ENCODE measurements around the gene PLEKHA6. TPM values are rescaled to one million over a fixed set of nuclear protein-coding genes. Genes with fewer than 3 reads are reported as not detected.

The PLEKHA6 gene
- total RNA-seq, 4 donors from 2014 or later: 5.9 to 13.6 (median 8.4) TPM

GRCh38 chr1:204257446-204257845 is 102.3 kb downstream of the PLEKHA6 start:
- H3K4me3 ChIP-seq: no peak overlapping the region
- H3K27me3 ChIP-seq: no peaks in the 10 kb centered on the region
- no peak overlapping the region for H3K27ac ChIP-seq
- no peak for DNase-seq
- intact Hi-C loops (cut with DNase I; ENCODE audit: low total_unique reads): loop anchor here (5.0 kb wide), 1 partner anchor 105 kb away; no protein-coding TSS in a partner anchor
- H3K4me1 ChIP-seq: no peaks in the 10 kb centered on the region
- H3K9me3 ChIP-seq: no peaks in the 10 kb centered on the region
- H3K36me3 ChIP-seq: no peaks in the 10 kb centered on the region
- no peak for TF ChIP-seq CTCF (IDR thresholded peaks at IDR 0.05)
- no peak for TF ChIP-seq POLR2A (IDR thresholded peaks at IDR 0.05)

GRCh38 chr1:204256531-204256930 is 103.2 kb downstream of the PLEKHA6 start:
- Histone ChIP-seq H3K27ac (no peak overlapping the region), H3K27me3 (no peaks in the 10 kb centered on the region), H3K36me3 (no peaks in the 10 kb centered on the region), H3K4me3 (no peak overlapping the region), H3K4me1 (no peaks in the 10 kb centered on the region), H3K9me3 (no peaks in the 10 kb centered on the region)
- TF ChIP-seq CTCF (IDR thresholded peaks at IDR 0.05) (no peak), POLR2A (IDR thresholded peaks at IDR 0.05) (no peak)
- no peak for DNase-seq
- intact Hi-C loops (cut with DNase I; ENCODE audit: low total_unique reads): loop anchor here (5.0 kb wide), 1 partner anchor 106 kb away; no protein-coding TSS in a partner anchor

GRCh38 chr1:204255966-204256365 is 103.8 kb downstream of the PLEKHA6 start:
- TF ChIP-seq POLR2A (IDR thresholded peaks at IDR 0.05): no peak
- no peak for TF ChIP-seq CTCF (IDR thresholded peaks at IDR 0.05)
- Histone ChIP-seq H3K27me3 (no peaks in the 10 kb centered on the region), H3K4me1 (no peaks in the 10 kb centered on the region), H3K4me3 (no peak overlapping the region), H3K27ac (no peak overlapping the region), H3K9me3 (no peaks in the 10 kb centered on the region), H3K36me3 (no peaks in the 10 kb centered on the region)
- no peak for DNase-seq
- intact Hi-C loops (cut with DNase I; ENCODE audit: low total_unique reads): loop anchor here (5.0 kb wide), 1 partner anchor 106 kb away; no protein-coding TSS in a partner anchor

- no peaks in the 10 kb centered on the region for H3K27me3 ChIP-seq
- H3K36me3 ChIP-seq: no peaks in the 10 kb centered on the region
- no peak for DNase-seq
- no peaks in the 10 kb centered on the region for H3K9me3 ChIP-seq
- H3K4me3 ChIP-seq: no peak overlapping the region
- no peak overlapping the region for H3K27ac ChIP-seq
- no peaks in the 10 kb centered on the region for H3K4me1 ChIP-seq
- intact Hi-C loops (cut with DNase I; ENCODE audit: low total_unique reads): loop anchor here (5.0 kb wide), 1 partner anchor 107 kb away; no protein-coding TSS in a partner anchor
- TF ChIP-seq CTCF (IDR thresholded peaks at IDR 0.05) (no peak), POLR2A (IDR thresholded peaks at IDR 0.05) (no peak)
Observed at GRCh38 chr1:204255225-204255624, 104.5 kb downstream of the PLEKHA6 start.

GRCh38 chr1:204254031-204254661 is 105.6 kb downstream of the PLEKHA6 start:
- no peaks in the 10 kb centered on the region for H3K27me3 ChIP-seq
- no peak overlapping the region for H3K4me3 ChIP-seq
- intact Hi-C loops (cut with DNase I; ENCODE audit: low total_unique reads): no loop called here
- no peaks in the 10 kb centered on the region for H3K36me3 ChIP-seq
- H3K9me3 ChIP-seq: no peaks in the 10 kb centered on the region
- no peaks in the 10 kb centered on the region for H3K4me1 ChIP-seq
- DNase-seq: peak; percentile 67 to 68
- peak overlapping the region in 1 of 2 donors; percentile 15 for H3K27ac ChIP-seq
- TF ChIP-seq CTCF (IDR thresholded peaks at IDR 0.05): no peak
- no peak for TF ChIP-seq POLR2A (IDR thresholded peaks at IDR 0.05)
